Prostate gland (tissue), 2 donors: ENCODE results near the gene DHX40.

Experiments used
- CTCF ChIP-seq, 4 experiments: fragments of 200-600 bp in 2 of 4; fragments of 450-650 bp in 2 of 4; sonication (generic) in 2 of 4; IDR thresholded peaks; 1 replicate in 3 of 4; 2 replicates in 1 of 4; pipeline ENCODE4 v1.5.1; 2016 to 2019; ENCODE audit warnings: antibody characterized with exemption in 4 of 4, mild to moderate bottlenecking in 2 of 4, moderate library complexity in 2 of 4
- POLR2A ChIP-seq: fragments of 450-650 bp; IDR thresholded peaks from one replicate; pipeline ENCODE4 v1.6.1; 2016; ENCODE audit warnings: antibody characterized with exemption, mild to moderate bottlenecking
- POLR2AphosphoS5 ChIP-seq: sonication (generic); formaldehyde crosslinking; IDR thresholded peaks from one replicate; pipeline ENCODE4 v1.6.1; 2017; ENCODE audit warnings: antibody characterized with exemption

- TF ChIP-seq POLR2A (no peak), POLR2AphosphoS5 (no peak), CTCF (IDR thresholded peaks at IDR 0.05) (no peak)
Observed at GRCh38 chr17:59629174-59629573, 63.8 kb downstream of the DHX40 start.
